ENCODE measurements around the gene MMP15.
A peak's percentile ranks its signal among the peaks of the same experiment; 100 is the strongest.

Gene MMP15

GRCh38 chr16:57996406-57997175, 29.0 kb upstream of the MMP15 start:
- no peak for DNase-seq

- no peak for DNase-seq
Measured at GRCh38 chr16:57997176-57997527, 28.4 kb upstream of the MMP15 start.

GRCh38 chr16:57997528-57998265, 27.9 kb upstream of the MMP15 start:
- DNase-seq = no peak

- no peak for DNase-seq
Measured at GRCh38 chr16:57998486-57998885, 27.1 kb upstream of the MMP15 start.

GRCh38 chr16:57998992-57999365, 26.6 kb upstream of the MMP15 start:
- DNase-seq = no peak

GRCh38 chr16:57999366-57999970, 26.1 kb upstream of the MMP15 start:
- no peak for DNase-seq

- no peak for DNase-seq
Measured at GRCh38 chr16:57999971-58000705, 25.4 kb upstream of the MMP15 start, which contains the start of gene ZNF319. Gene ZNF319 (minus strand): TSS chr16:58000672. CDS start chr16:57998265, 2,407 bp downstream.

GRCh38 chr16:58000706-58001676, 24.6 kb upstream of the MMP15 start, which contains the start of gene USB1:
Gene USB1 (plus strand): TSS chr16:58001407. CDS start chr16:58001484, 77 bp downstream.
- peak in 57 of 58 donors; percentile 23 to 89 (median 79) for DNase-seq

GRCh38 chr16:58001781-58002415, 23.7 kb upstream of the MMP15 start:
- no peak for DNase-seq

- DNase-seq = no peak
Measured at GRCh38 chr16:58002416-58002800, 23.1 kb upstream of the MMP15 start.

GRCh38 chr16:58002936-58003335, 22.6 kb upstream of the MMP15 start:
- no peak for DNase-seq

- peak in 3 of 58 donors; percentile 28 to 77 (median 48) for DNase-seq
Measured at GRCh38 chr16:58004736-58005135, 20.8 kb upstream of the MMP15 start.

- no peak for DNase-seq
Measured at GRCh38 chr16:58009856-58010416, 15.6 kb upstream of the MMP15 start.

GRCh38 chr16:58010886-58011285, 14.7 kb upstream of the MMP15 start:
- DNase-seq = no peak

GRCh38 chr16:58011652-58012051, 13.9 kb upstream of the MMP15 start:
- DNase-seq = no peak

- no peak for DNase-seq
Measured at GRCh38 chr16:58012481-58012880, 13.1 kb upstream of the MMP15 start.

- DNase-seq = no peak
Measured at GRCh38 chr16:58013201-58013956, 12.2 kb upstream of the MMP15 start.

GRCh38 chr16:58016840-58017446, 8.6 kb upstream of the MMP15 start:
- DNase-seq = no peak

Measured in anterior cingulate cortex (tissue), 58 donors.